H1 (cell line): Measurements from ENCODE around the gene ASCL1. TPM values are rescaled to one million over a fixed set of nuclear protein-coding genes. Genes with fewer than 3 reads are reported as not detected.

Experiments
- CTCF ChIA-PET: fragments of 300-600 bp; sonication (Branson Sonifier 250); formaldehyde crosslinking; loops from one replicate; lab custom pipeline; 2021; ENCODE audit not compliant: partially characterized antibody; lab: Charles Lee
- POLR2A ChIA-PET: fragments of 300-600 bp; sonication (Branson Sonifier 250); formaldehyde crosslinking; loops from one replicate; lab custom pipeline; 2021; ENCODE audit warnings: inconsistent platforms; ENCODE audit not compliant: partially characterized antibody; lab: Charles Lee
- DNase-seq, 2 experiments: peaks; one replicate each; pipeline versions ENCODE4 v3.0.0 to v3.0.0-alpha.2; 2010 to 2022; ENCODE audit warnings: low spot score in 2 of 2, low read depth in 1 of 2, mixed read lengths in 1 of 2
- FAIRE-seq: peaks from 2 replicates; lab custom pipeline; 2011; peaks lifted over from hg19 to GRCh38; lab: Jason Lieb, UNC
- H2AFZ ChIP-seq: 2 replicates; pipeline ENCODE4 v1.8.1; 2012; ENCODE audit warnings: low read length, inconsistent platforms
- H2AK5ac ChIP-seq: 2 replicates; pipeline ENCODE4 v1.6.1; 2013; ENCODE audit warnings: low read depth, low read length
- H2BK120ac ChIP-seq: replicated peaks from 2 replicates; pipeline ENCODE3; 2013; ENCODE audit warnings: low read depth, low read length, inconsistent platforms
- H2BK12ac ChIP-seq: 2 replicates; pipeline ENCODE4 v1.6.1; 2013; ENCODE audit warnings: low read depth, low read length
- H2BK15ac ChIP-seq: 2 replicates; pipeline ENCODE4 v1.6.1; 2013; ENCODE audit warnings: low read length
- H2BK20ac ChIP-seq: 2 replicates; pipeline ENCODE4 v1.6.1; 2013; ENCODE audit warnings: low read length
- H2BK5ac ChIP-seq: 2 replicates; pipeline ENCODE4 v1.6.1; 2013; ENCODE audit warnings: low read depth, low read length
- H3K14ac ChIP-seq: 2 replicates; pipeline ENCODE4 v1.6.1; 2013; ENCODE audit warnings: inconsistent platforms; ENCODE audit not compliant: insufficient read length
- H3K18ac ChIP-seq: 2 replicates; pipeline ENCODE4 v1.6.1; 2013; ENCODE audit warnings: low read length; ENCODE audit errors: extremely low read depth
- H3K23ac ChIP-seq: 2 replicates; pipeline ENCODE4 v1.6.1; 2013; ENCODE audit warnings: inconsistent platforms; ENCODE audit not compliant: insufficient read length
- H3K23me2 ChIP-seq: 2 replicates; pipeline ENCODE4 v1.6.1; 2013; ENCODE audit warnings: low read depth, low read length
- H3K27ac ChIP-seq: 2 replicates; pipeline ENCODE4 v1.6.1; 2011; ENCODE audit warnings: low read depth, low read length, inconsistent platforms
- H3K27me3 ChIP-seq, 4 experiments: replicated peaks in 1 of 4; 1 replicate in 1 of 4; 2 replicates in 3 of 4; pipeline versions ENCODE4 v1.6.1 to v1.8.1; 2011 to 2013; ENCODE audit warnings: low read length in 3 of 4, mild to moderate bottlenecking in 3 of 4, inconsistent platforms in 2 of 4, mixed read lengths in 2 of 4, moderate library complexity in 1 of 4; ENCODE audit not compliant: control insufficient read depth in 3 of 4, insufficient read depth in 3 of 4; ENCODE audit errors: extremely low read depth in 1 of 4
- H3K36me3 ChIP-seq, 4 experiments: 2 replicates each; pipeline versions ENCODE4 v1.6.1 to v1.8.1; 2011 to 2013; ENCODE audit warnings: mild to moderate bottlenecking in 4 of 4, low read length in 3 of 4, moderate library complexity in 2 of 4, control low read depth in 1 of 4, inconsistent platforms in 1 of 4; ENCODE audit not compliant: insufficient read depth in 4 of 4, control insufficient read depth in 2 of 4
- H3K4ac ChIP-seq: replicated peaks from 2 replicates; pipeline ENCODE3; 2013; ENCODE audit warnings: low read length, low read depth, mixed read lengths, inconsistent platforms; ENCODE audit not compliant: insufficient read length
- H3K4me1 ChIP-seq, 4 experiments: replicated peaks in 1 of 4; 1 replicate in 1 of 4; 2 replicates in 3 of 4; pipeline versions ENCODE4 v1.6.1 to v1.8.1; 2011 to 2013; ENCODE audit warnings: low read length in 3 of 4, inconsistent platforms in 2 of 4, mixed read lengths in 1 of 4; ENCODE audit not compliant: insufficient read depth in 4 of 4, control insufficient read depth in 3 of 4
- H3K4me2 ChIP-seq, 2 experiments: 2 replicates each; pipeline versions ENCODE4 v1.6.1 to v1.8.1; 2011 to 2013; ENCODE audit warnings: low read depth in 2 of 2, low read length in 2 of 2, control low read depth in 1 of 2, inconsistent platforms in 1 of 2, mild to moderate bottlenecking in 1 of 2; ENCODE audit not compliant: insufficient read depth in 1 of 2
- H3K4me3 ChIP-seq, 4 experiments: fragments of 200-600, 300-600 bp in 1 of 4; sonication (generic), shearing (Covaris generic), sonication (Bioruptor Twin) in 1 of 4; 2 replicates each; pipeline versions ENCODE4 v1.5.1 to v1.8.1; 2011 to 2016; ENCODE audit warnings: low read length in 4 of 4, low read depth in 3 of 4, control low read depth in 2 of 4, inconsistent platforms in 2 of 4, mild to moderate bottlenecking in 2 of 4, mixed read lengths in 1 of 4, moderate library complexity in 1 of 4; ENCODE audit not compliant: insufficient read depth in 2 of 4; ENCODE audit errors: extremely low read depth in 1 of 4
- H3K56ac ChIP-seq: replicated peaks from 2 replicates; pipeline ENCODE3; 2013; ENCODE audit warnings: low read depth, mild to moderate bottlenecking, mixed read lengths, low read length, inconsistent platforms; ENCODE audit not compliant: insufficient read length
- H3K79me1 ChIP-seq: 2 replicates; pipeline ENCODE4 v1.6.1; 2013; ENCODE audit warnings: low read depth, low read length, control low read depth
- H3K79me2 ChIP-seq, 2 experiments: 2 replicates each; pipeline versions ENCODE4 v1.6.1 to v1.8.1; 2012 to 2013; ENCODE audit warnings: low read length in 2 of 2, mild to moderate bottlenecking in 2 of 2, inconsistent platforms in 1 of 2; ENCODE audit not compliant: insufficient read depth in 2 of 2, control insufficient read depth in 1 of 2
- H3K9ac ChIP-seq, 4 experiments: replicated peaks in 1 of 4; 1 replicate in 1 of 4; 2 replicates in 3 of 4; pipeline versions ENCODE4 v1.6.1 to v1.8.1; 2011 to 2013; ENCODE audit warnings: low read depth in 3 of 4, low read length in 3 of 4, control low read depth in 2 of 4, mild to moderate bottlenecking in 2 of 4, moderate library complexity in 2 of 4, inconsistent platforms in 1 of 4; ENCODE audit errors: extremely low read depth in 1 of 4
- H3K9me3 ChIP-seq, 2 experiments: 2 replicates each; pipeline versions ENCODE4 v1.6.1 to v1.8.1; 2012 to 2013; ENCODE audit warnings: mild to moderate bottlenecking in 2 of 2, moderate library complexity in 2 of 2, control low read depth in 1 of 2, inconsistent platforms in 1 of 2, low read depth in 1 of 2, low read length in 1 of 2, mixed read lengths in 1 of 2; ENCODE audit not compliant: insufficient read depth in 2 of 2
- H4K20me1 ChIP-seq, 2 experiments: replicated peaks in 1 of 2; 2 replicates each; pipeline versions ENCODE3 to v1.8.1; 2011 to 2013; ENCODE audit warnings: inconsistent platforms in 2 of 2, low read length in 2 of 2, mild to moderate bottlenecking in 1 of 2; ENCODE audit not compliant: insufficient read depth in 2 of 2, control insufficient read depth in 1 of 2
- H4K5ac ChIP-seq: 2 replicates; pipeline ENCODE4 v1.6.1; 2013; ENCODE audit warnings: low read length, low read depth, mixed read lengths, inconsistent platforms; ENCODE audit not compliant: insufficient read length
- H4K8ac ChIP-seq: 2 replicates; pipeline ENCODE4 v1.8.0; 2013; ENCODE audit warnings: mild to moderate bottlenecking, moderate library complexity, low read length, inconsistent platforms; ENCODE audit not compliant: insufficient read depth; ENCODE audit errors: extremely low read depth
- H4K91ac ChIP-seq: replicated peaks from 2 replicates; pipeline ENCODE3; 2013; ENCODE audit warnings: low read length, mixed read lengths, inconsistent platforms; ENCODE audit not compliant: insufficient read length
- CHD2 ChIP-seq: IDR thresholded peaks from 2 replicates; pipeline ENCODE4 v1.6.1; 2012; ENCODE audit warnings: low read length, improper control_type of control experiment
- JUND ChIP-seq: IDR thresholded peaks from 2 replicates; pipeline ENCODE4 v1.6.1; 2011; ENCODE audit warnings: mild to moderate bottlenecking, improper control_type of control experiment, low read length
- KDM5A ChIP-seq: fragments of 200-600 bp; IDR thresholded peaks from 2 replicates; pipeline ENCODE4 v1.7.1; 2012; ENCODE audit warnings: mild to moderate bottlenecking, low read length, inconsistent platforms, mixed read lengths
- POLR2A ChIP-seq, 2 experiments: IDR thresholded peaks; 1 replicate in 1 of 2; 2 replicates in 1 of 2; pipeline ENCODE4 v1.6.1; 2011; ENCODE audit warnings: low read depth in 2 of 2, low read length in 2 of 2, mild to moderate bottlenecking in 2 of 2; ENCODE audit errors: control extremely low read depth in 1 of 2
- POU5F1 ChIP-seq: IDR thresholded peaks from 2 replicates; pipeline ENCODE4 v1.6.1; 2011; ENCODE audit warnings: low read depth, mild to moderate bottlenecking, low read length, moderate library complexity
- RAD21 ChIP-seq, 2 experiments: IDR thresholded peaks in 1 of 2; conservative IDR thresholded peaks in 1 of 2; 2 replicates each; pipeline ENCODE4 v1.6.1; 2011; ENCODE audit warnings: low read depth in 2 of 2, low read length in 2 of 2, improper control_type of control experiment in 1 of 2, inconsistent platforms in 1 of 2, mild to moderate bottlenecking in 1 of 2, moderate library complexity in 1 of 2
- RFX5 ChIP-seq: IDR thresholded peaks from 2 replicates; pipeline ENCODE4 v1.6.1; 2011; ENCODE audit warnings: low read depth, low read length, improper control_type of control experiment, borderline replicate concordance
- SIRT6 ChIP-seq: IDR thresholded peaks from one replicate; pipeline ENCODE4 v1.7.1; 2012; ENCODE audit warnings: low read length, inconsistent platforms
- SIX5 ChIP-seq: IDR thresholded peaks from 2 replicates; pipeline ENCODE4 v1.6.1; 2011; ENCODE audit warnings: mild to moderate bottlenecking, low read depth, low read length
- SP1 ChIP-seq: IDR thresholded peaks from 2 replicates; pipeline ENCODE4 v1.6.1; 2011; ENCODE audit warnings: low read depth, low read length
- TBP ChIP-seq: IDR thresholded peaks from 2 replicates; pipeline ENCODE4 v1.6.1; 2011; ENCODE audit warnings: low read depth, low read length, improper control_type of control experiment
- ZNF274 ChIP-seq: IDR thresholded peaks from 2 replicates; pipeline ENCODE4 v1.7.0; 2012; ENCODE audit warnings: low read length, borderline replicate concordance; ENCODE audit errors: extremely low read depth
- WGBS, 2 experiments: shearing (Covaris generic) in 1 of 2; methylation state at CpG; one replicate each; pipeline versions ENCODE4 v1.1.6 to v1.1.7; 2013 to 2015; ENCODE audit warnings: low lambda C conversion rate in 2 of 2, mixed read lengths in 2 of 2, inconsistent platforms in 1 of 2, low coverage in 1 of 2, missing lambda C conversion rate in 1 of 2; ENCODE audit not compliant: insufficient replicate concordance in 2 of 2, insufficient coverage in 1 of 2, insufficient read length in 1 of 2; ENCODE audit errors: extremely low coverage in 1 of 2, missing lambda C conversion rate in 1 of 2; 5-methylcytosine and 5-hydroxymethylcytosine counted together
- polyA plus RNA-seq, 7 experiments: library from polyadenylated mRNA; depleted of rRNA in 3 of 7; stranded (reverse) in 5 of 7; unstranded in 2 of 7; fragments of >200 nt in 5 of 7; fragments of 200-250 nt in 2 of 7; gene quantifications; 1 replicate in 5 of 7; 2 replicates in 1 of 7; 4 replicates in 1 of 7; pipeline versions ENCODE4 v1.2.1 to v1.2.3, GENCODE V29; 2011 to 2013; ENCODE audit warnings: missing spikeins in 2 of 7, mixed read lengths in 2 of 7
- total RNA-seq: library from RNA; stranded (reverse); fragmentation: NEBNext Ultra II Directional; extraction: Animal tissue kit (Norgen Biotek cat#: 25700); gene quantifications from 2 replicates; pipeline ENCODE4 v1.2.1, GENCODE V29; 2021

The ASCL1 gene
- total and polyA plus RNA-seq, 2 of the 8 experiments (the other 6 are each of a cell fraction or from before 2014, with no cell fraction given): 0.12 TPM; not detected in 1

GRCh38 chr12:102946042-102946441 lies 11.4 kb upstream of the ASCL1 start:
- Histone ChIP-seq H2AFZ (no peak overlapping the region), H4K8ac (no peak overlapping the region), H3K23me2 (peaks cover 5% of the 10 kb centered on the region; the same call in 1 of the 2 replicates), H3K4me2 (no peak overlapping the region), H4K91ac (no peak overlapping the region), H2BK12ac (no peak overlapping the region), H3K56ac (no peak overlapping the region), H3K14ac (no peak overlapping the region), H4K5ac (no peak overlapping the region), H3K4me1 (peaks cover 3 to 11% (median 4%) of the 10 kb centered on the region in 4 experiments), H4K20me1 (peaks cover 0 to 4% of the 10 kb centered on the region in 2 experiments), H2BK5ac (no peak overlapping the region), H3K27ac (no peak overlapping the region), H3K79me1 (no peaks in the 10 kb centered on the region), H3K36me3 (no peaks in the 10 kb centered on the region), H2BK15ac (no peak overlapping the region), H3K18ac (no peak overlapping the region), H3K23ac (no peak overlapping the region), H2AK5ac (no peak overlapping the region), H2BK20ac (no peak overlapping the region), H3K9ac (no peak overlapping the region), H3K4ac (no peak overlapping the region), H3K9me3 (no peaks in the 10 kb centered on the region; a peak in 1 of 4 replicates), H3K27me3 (peaks cover 18 to 25% (median 20%) of the 10 kb centered on the region in 4 experiments), H3K79me2 (no peaks in the 10 kb centered on the region), H2BK120ac (no peak overlapping the region), H3K4me3 (no peak overlapping the region)
- TF ChIP-seq JUND (no peak), RFX5 (no peak), TBP (no peak), KDM5A (no peak), POU5F1 (no peak), SP1 (no peak), SIRT6 (no peak), RAD21 (IDR thresholded peaks at IDR 0.05 in 1 of 2, conservative IDR thresholded peaks at IDR 0.05 in 1 of 2; ENCODE audit: low read depth in 2 of 2, low read length in 2 of 2) (no peak), SIX5 (no peak), POLR2A (IDR thresholded peaks at IDR 0.05; ENCODE audit: control extremely low read depth in 1 of 2, low read depth in 2 of 2, low read length in 2 of 2) (no peak), CHD2 (no peak), ZNF274 (no peak)
- FAIRE-seq (no peak), DNase-seq (no peak)
- 96% methylated on average over 2 of the region's 2 CpGs; no CpG with 5 or more reads in 1 of the 2 experiments for WGBS, 2 experiments
- ChIA-PET POLR2A (no interaction called here), CTCF (interaction anchor here (0.8 to 5.2 kb wide), 7 partner anchors 54 to 626 kb away, joined by 3 to 85 read pairs (median 3); no protein-coding TSS in a partner anchor)
